Stimulated activated CD4-positive, alpha-beta T cell treated with anti-CD3 and anti-CD28 coated beads, Interleukin-1b, Interleukin-23, amount 100 ng/mL, for 24 hours (primary cell): ENCODE results near the gene RPSA.
"Not testable (repeated sequence)": the region's sequence is repeated elsewhere in the genome, so short reads cannot be mapped to it uniquely, and the experiment has no call there.

Experiments
- DNase-seq, 4 experiments: peaks; one replicate each; pipeline ENCODE4 v3.0.0-alpha.2; 2020; ENCODE audit warnings: low read depth in 4 of 4, low spot score in 1 of 4

The RPSA gene

GRCh38 chr3:39388741-39389248 lies 17.7 kb upstream of the RPSA start:
- DNase-seq = no peak

GRCh38 chr3:39390181-39390580 lies 16.3 kb upstream of the RPSA start:
- no peak for DNase-seq

- DNase-seq = no peak
Observed at GRCh38 chr3:39396690-39397089, 9.8 kb upstream of the RPSA start.

GRCh38 chr3:39398700-39399099 lies 7.8 kb upstream of the RPSA start:
- no peak for DNase-seq

GRCh38 chr3:39401983-39402382 lies 4.5 kb upstream of the RPSA start:
- no peak for DNase-seq

GRCh38 chr3:39404943-39405686 lies 1.4 kb upstream of the RPSA start:
- DNase-seq = no peak

- DNase-seq = no peak
Observed at GRCh38 chr3:39405687-39406367, 693 bp upstream of the RPSA start.

GRCh38 chr3:39407259-39407629 lies 724 bp downstream of the RPSA start:
- no peak for DNase-seq

- no peak for DNase-seq
Observed at GRCh38 chr3:39407773-39408492, 1.4 kb downstream of the RPSA start.

- no peak for DNase-seq
Observed at GRCh38 chr3:39408493-39409372, 2.2 kb downstream of the RPSA start.

- DNase-seq = no peak
Observed at GRCh38 chr3:39409514-39410136, 3.1 kb downstream of the RPSA start.

GRCh38 chr3:39410893-39411292 lies 4.4 kb downstream of the RPSA start:
- DNase-seq = no peak

GRCh38 chr3:39412668-39413260 lies 6.2 kb downstream of the RPSA start:
- DNase-seq = no peak

- no peak for DNase-seq
Observed at GRCh38 chr3:39413691-39414420, 7.3 kb downstream of the RPSA start.

- DNase-seq = no peak
Observed at GRCh38 chr3:39414421-39414907, 7.9 kb downstream of the RPSA start.

GRCh38 chr3:39415302-39415701 lies 8.8 kb downstream of the RPSA start:
- not testable (repeated sequence) for DNase-seq

GRCh38 chr3:39415983-39416382 lies 9.5 kb downstream of the RPSA start:
- DNase-seq = no peak

GRCh38 chr3:39416998-39417397 lies 10.5 kb downstream of the RPSA start:
- DNase-seq = not testable (repeated sequence)

- not testable (repeated sequence) for DNase-seq
Observed at GRCh38 chr3:39418556-39419225, 12.2 kb downstream of the RPSA start.
